Pancreas (tissue), 10 donors: ENCODE data around the gene ZDHHC22. TPM values are rescaled to one million over a fixed set of nuclear protein-coding genes. Genes with fewer than 3 reads are reported as not detected.

Experiments used
- ATAC-seq, 4 donors: fragments of 200-7000 bp; cut with Tn5 transposase; one replicate each; pipeline versions ENCODE4 v1.8.0 to v1.9.1; 2020; ENCODE audit warnings: mild to moderate bottlenecking in 4 of 4, moderate library complexity in 4 of 4
- DNase-seq, 6 donors: peaks; one replicate each; pipeline ENCODE4 v3.0.0-alpha.2; 2020
- FAIRE-seq: peaks from 2 replicates; lab custom pipeline; 2012; peaks lifted over from hg19 to GRCh38; lab: Jason Lieb, UNC
- H3K27ac ChIP-seq, 4 donors: fragments of 200-600 bp; sonication (generic); 1 replicate in 3 of 4; 2 replicates in 1 of 4; pipeline versions ENCODE4 v1.5.0 to v1.8.0; 2020
- H3K27me3 ChIP-seq, 4 donors: fragments of 200-600 bp; one replicate each; pipeline ENCODE4 v1.8.0; 2021
- H3K36me3 ChIP-seq, 3 donors: fragments of 200-600 bp; sonication (generic) in 1 of 3; one replicate each; pipeline versions ENCODE4 v1.5.0 to v1.8.0; 2020 to 2021
- H3K4me1 ChIP-seq, 3 donors: fragments of 200-600 bp; one replicate each; pipeline ENCODE4 v1.8.0; 2021
- H3K4me3 ChIP-seq, 4 donors: fragments of 200-600 bp; sonication (generic) in 2 of 4; one replicate each; pipeline versions ENCODE4 v1.5.0 to v1.8.0; 2020 to 2021
- H3K9me3 ChIP-seq, 4 donors: fragments of 200-600 bp; one replicate each; pipeline ENCODE4 v1.8.0; 2021
- CTCF ChIP-seq, 4 donors: fragments of 200-600 bp; sonication (generic) in 3 of 4; IDR thresholded peaks; one replicate each; pipeline versions ENCODE4 v1.5.0 to v1.8.0; 2021; ENCODE audit warnings: antibody characterized with exemption in 4 of 4
- WGBS, 2 donors: extraction: QIAGEN DNeasy Blood & Tissue Kit; methylation state at CpG; one replicate each; pipeline ENCODE4 v1.1.7; 2013; 5-methylcytosine and 5-hydroxymethylcytosine counted together
- intact Hi-C, 3 donors: fragments of 100-400 bp; cut with DNase I; formaldehyde crosslinking; loops; one replicate each; pipeline versions ENCODE4 v1.11.1 to v1.14.2; 2022
- polyA plus RNA-seq, 2 donors: library from polyadenylated mRNA; stranded (reverse); fragments of 200-250 nt; gene quantifications; one replicate each; pipeline ENCODE4 v1.2.3, GENCODE V29; 2013
- total RNA-seq, 6 donors: library from RNA; stranded (reverse); fragmentation: NEBNext Ultra II Directional in 4 of 6; extraction: Animal tissue kit (Norgen Biotek cat#: 25700) in 4 of 6; gene quantifications; one replicate each; pipeline versions ENCODE4 v1.2.1 to v1.2.4, GENCODE V29; 2021 to 2023
- donor health status: healthy with polysubstance abuse.
- donor health status: DM: no; HTN: no; CAD: no; lungs with moderate emphysema.
- donor health status: DM: no; HTN: no; CAD: no.
- donor health status: control.
- donor health status: control.
- donor health status: Bipolar disorder and iron deficiency.
- donor health status: DM: yes; HTN: yes; CAD: no.
- donor health status: DM: no; HTN: no; CAD: no.
- donor health status: DM: no; HTN: no; CAD: no.
- donor health status: DM: yes; HTN: yes; CAD: no.

ZDHHC22 gene
- total and polyA plus RNA-seq, 8 donors, result 0.04 to 0.19 (median 0.04) TPM; not detected in 5

DNA sequence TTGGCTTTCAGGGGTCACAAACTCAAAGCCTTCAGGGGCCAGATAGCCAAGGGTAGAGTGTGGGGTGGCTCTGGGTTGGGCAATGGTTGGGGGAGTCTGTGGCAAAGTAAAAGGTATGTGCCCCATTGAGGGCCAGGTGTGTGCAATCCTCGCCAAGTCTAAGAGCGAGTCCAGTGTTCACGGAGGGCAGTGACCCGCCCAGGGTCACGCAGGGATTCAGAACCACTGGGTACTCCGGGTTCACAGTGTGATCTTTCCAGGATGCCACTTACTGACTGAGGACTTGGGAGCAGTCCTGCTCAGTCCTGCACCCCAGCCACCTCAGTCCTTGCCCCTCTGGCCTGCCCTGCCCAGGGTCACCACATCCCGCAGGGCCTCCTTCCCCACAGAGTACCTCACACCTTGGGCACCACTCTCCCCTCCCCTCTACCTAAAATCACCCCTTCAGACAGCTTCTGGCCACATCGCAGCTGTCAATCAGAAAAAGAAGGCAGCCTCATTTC, 15.7 kb downstream of the ZDHHC22 start:
- no peaks in the 10 kb centered on the region for H3K36me3 ChIP-seq
- ATAC-seq (no peak), FAIRE-seq (no peak), DNase-seq (no peak)
- peaks cover 13 to 20% (median 15%) of the 10 kb centered on the region in 3 donors for H3K4me1 ChIP-seq
- H3K27ac ChIP-seq, result no peak overlapping the region
- TF ChIP-seq CTCF (IDR thresholded peaks at IDR 0.05), result no peak
- H3K27me3 ChIP-seq, result no peaks in the 10 kb centered on the region
- H3K9me3 ChIP-seq, result no peaks in the 10 kb centered on the region
- intact Hi-C loops, result no loop called here
- H3K4me3 ChIP-seq, result no peak overlapping the region
- 91 to 96% methylated on average over 8 of the region's 8 CpGs for WGBS, 2 donors

DNA sequence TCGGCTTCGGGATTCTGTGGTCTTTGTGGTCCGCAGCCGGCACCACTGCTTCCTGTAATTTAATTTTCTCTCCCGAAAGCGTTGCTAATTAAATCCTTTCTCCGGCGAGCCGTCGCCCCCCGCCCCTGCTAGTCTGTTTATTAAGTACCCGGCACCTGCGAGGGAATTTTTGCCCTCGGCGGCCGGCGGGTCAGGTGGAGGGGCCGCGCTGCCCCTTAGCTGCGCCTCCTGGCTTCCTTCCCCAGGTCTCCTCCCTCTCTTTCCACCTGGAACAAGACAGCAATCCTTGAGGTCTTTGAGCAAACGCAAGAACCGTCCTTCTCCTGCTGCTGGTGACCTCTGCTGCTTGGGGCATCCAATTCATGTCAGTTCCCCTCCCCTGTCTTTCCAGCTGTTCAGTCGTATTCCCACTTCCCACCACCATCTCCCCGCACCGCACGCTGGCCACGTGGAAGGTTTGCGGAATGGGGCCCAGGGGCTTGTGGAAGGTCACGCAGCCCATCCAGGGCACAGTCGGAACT, 16.2 kb downstream of the ZDHHC22 start:
- Histone ChIP-seq H3K9me3 (no peaks in the 10 kb centered on the region), H3K4me3 (peak overlapping the region in 3 of 4 donors; percentile 5 to 42 (median 29)), H3K36me3 (no peaks in the 10 kb centered on the region), H3K27me3 (no peaks in the 10 kb centered on the region), H3K27ac (no peak overlapping the region), H3K4me1 (peaks cover 13 to 20% (median 15%) of the 10 kb centered on the region in 3 donors)
- TF ChIP-seq CTCF (IDR thresholded peaks at IDR 0.05), result no peak
- DNase-seq, result no peak
- intact Hi-C loops, result no loop called here
- 22 to 23% methylated on average over 30 of the region's 30 CpGs for WGBS, 2 donors
- FAIRE-seq, result no peak
- no peak for ATAC-seq

DNA sequence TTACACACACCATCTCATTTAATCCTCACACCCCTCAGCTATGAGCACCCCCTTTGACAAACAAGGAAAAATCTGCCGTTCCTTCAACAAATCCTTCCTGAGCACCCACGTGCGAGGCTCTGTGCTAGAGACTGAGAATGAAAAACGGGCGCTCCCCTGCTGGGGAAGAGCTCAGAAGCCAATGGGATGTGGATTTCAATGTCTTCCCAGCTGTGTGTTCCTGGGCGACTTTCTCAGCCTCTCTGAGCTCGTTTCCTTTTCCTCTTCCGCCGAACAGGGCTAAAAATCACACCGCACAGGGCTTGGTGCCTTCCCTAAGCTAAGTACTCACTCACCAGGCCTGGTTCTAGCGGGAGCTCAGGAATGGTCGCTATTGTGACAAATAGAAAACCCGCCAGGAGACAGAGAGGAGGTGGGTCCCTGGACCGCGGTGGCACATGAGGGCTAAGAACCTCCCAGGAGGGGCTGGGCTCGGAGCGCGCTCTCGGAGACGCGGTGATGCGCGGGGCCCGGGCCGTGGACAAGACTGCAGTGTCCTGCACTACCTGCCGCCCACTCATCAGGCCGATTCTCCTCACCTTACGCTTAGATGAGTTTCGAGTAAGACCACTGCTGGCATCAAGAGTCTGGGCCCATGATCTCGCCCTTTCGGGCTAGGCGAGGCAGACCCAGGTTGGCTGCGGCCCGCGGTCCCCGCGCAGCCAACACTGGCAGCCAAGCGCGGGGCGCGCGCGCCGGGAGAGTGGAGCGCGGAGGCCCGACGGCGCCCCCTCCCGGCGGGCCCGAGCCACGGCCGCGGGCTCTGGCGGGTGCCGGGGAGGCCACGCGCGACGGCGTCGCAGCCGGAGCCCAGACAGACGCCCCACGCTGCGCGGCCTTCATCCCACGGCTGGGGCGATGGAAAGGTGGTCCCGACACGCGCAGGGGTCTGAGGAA, 17.0 kb downstream of the ZDHHC22 start:
- peak; percentile 36 to 88 (median 54) for DNase-seq
- Histone ChIP-seq H3K27me3 (no peaks in the 10 kb centered on the region), H3K4me3 (peak overlapping the region; percentile 5 to 42 (median 30)), H3K36me3 (peaks cover 0 to 1% (median 0%) of the 10 kb centered on the region in 3 donors), H3K9me3 (no peaks in the 10 kb centered on the region), H3K4me1 (peaks cover 13 to 20% (median 15%) of the 10 kb centered on the region in 3 donors), H3K27ac (no peak overlapping the region)
- WGBS, 2 donors, result 10 to 12% methylated on average over 57 to 73 of the region's 73 CpGs
- FAIRE-seq, result no peak
- ATAC-seq, result peak; percentile 49 to 82 (median 70)
- intact Hi-C loops, result no loop called here
- peak; percentile 16 to 73 (median 22) for TF ChIP-seq CTCF (IDR thresholded peaks at IDR 0.05)

DNA sequence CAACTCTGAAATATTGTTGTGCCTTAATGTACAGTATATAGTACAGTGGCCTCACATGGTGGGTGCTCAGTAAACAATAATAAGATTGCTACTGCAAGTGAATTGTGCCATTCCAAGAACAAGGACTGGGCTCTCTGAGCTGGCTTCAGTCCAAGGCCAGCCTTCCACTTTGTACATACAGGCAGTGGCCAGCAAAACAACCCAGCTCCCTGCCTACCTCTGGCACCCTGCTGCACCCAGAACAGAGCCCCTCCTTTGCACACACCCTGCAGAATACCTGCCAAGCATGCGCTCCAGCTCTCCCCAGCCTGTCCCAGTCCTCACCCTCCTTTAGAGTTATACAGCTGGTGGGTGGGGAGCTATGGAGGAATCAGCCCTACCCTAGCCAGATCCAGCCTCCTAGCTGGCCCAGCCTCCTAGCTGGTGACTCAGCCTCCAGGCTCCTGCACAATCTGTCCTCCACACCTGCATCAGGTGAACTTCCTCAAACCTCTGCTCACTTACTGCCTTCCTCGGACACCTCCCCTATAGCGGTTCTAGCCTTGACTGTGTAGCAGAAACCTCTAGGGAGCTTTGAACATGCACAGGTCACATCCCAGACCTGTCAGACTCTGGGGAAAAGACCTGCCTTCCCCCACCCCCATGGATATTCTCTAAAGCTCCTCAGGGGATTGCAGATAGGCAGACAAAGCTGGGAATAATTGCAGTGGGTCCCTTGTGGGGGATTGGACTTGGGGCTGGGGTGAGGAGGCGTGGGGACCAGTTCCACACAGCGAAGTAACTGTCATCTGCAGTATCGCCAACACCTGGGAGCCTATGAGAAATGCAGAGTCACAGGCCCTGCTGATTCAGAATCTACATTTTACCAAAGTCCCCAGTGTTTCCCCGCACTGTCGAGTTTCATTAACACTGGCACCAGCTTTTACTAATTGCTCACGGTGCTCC, 17.9 kb downstream of the ZDHHC22 start:
- 62 to 64% methylated on average over 9 of the region's 9 CpGs for WGBS, 2 donors

More for the DNA sequence above, 17.9 kb downstream of the ZDHHC22 start:
- no peak for TF ChIP-seq CTCF (IDR thresholded peaks at IDR 0.05)
- no peaks in the 10 kb centered on the region for H3K9me3 ChIP-seq
- FAIRE-seq, result no peak
- H3K27me3 ChIP-seq, result no peaks in the 10 kb centered on the region
- H3K27ac ChIP-seq, result peak overlapping the region in 2 of 4 donors; percentile 3 to 33
- intact Hi-C loops, result no loop called here
- no peak overlapping the region for H3K4me3 ChIP-seq
- peaks cover 0 to 4% (median 0%) of the 10 kb centered on the region in 3 donors for H3K36me3 ChIP-seq
- ATAC-seq, result peak; percentile 91 to 93 (median 92)
- DNase-seq, result peak; percentile 86 to 96 (median 93)
- H3K4me1 ChIP-seq, result peaks cover 13 to 20% (median 15%) of the 10 kb centered on the region in 3 donors
